ENCODE results near the gene PCSK5. TPM values are rescaled to one million over a fixed set of nuclear protein-coding genes. Genes with fewer than 3 reads are reported as not detected.

PCSK5 gene
- total and polyA plus RNA-seq, 2 donors (not counting 1 experiment from before 2014, with no cell fraction given) = 0.09 TPM; not detected in 1

GRCh38 chr9:75975071-75975470, 84.6 kb downstream of the PCSK5 start:
- peaks cover 3% of the 10 kb centered on the region for H3K27me3 Mint-ChIP-seq
- Histone ChIP-seq H3K4me3 (ENCODE audit: control extremely low read depth in 1 of 5, extremely low read depth in 1 of 5, insufficient read depth in 1 of 5, low read depth in 2 of 5, low read length in 4 of 5) (no peak overlapping the region), H3K4me2 (replicated peaks; ENCODE audit: low read depth, low read length, poor library complexity, severe bottlenecking) (no peak overlapping the region), H3K27me3 (replicated peaks in 1 of 4; ENCODE audit: control extremely low read depth in 1 of 4, control insufficient read depth in 3 of 4, insufficient read depth in 4 of 4, low read length in 3 of 4) (no peaks in the 10 kb centered on the region), H2AFZ (ENCODE audit: insufficient read depth, low read depth, low read length, poor library complexity, severe bottlenecking) (no peak overlapping the region), H4K20me1 (ENCODE audit: control insufficient read depth, insufficient read depth, low read length, poor library complexity, severe bottlenecking) (no peaks in the 10 kb centered on the region), H3K4me1 (ENCODE audit: control insufficient read depth in 2 of 2, insufficient read depth in 2 of 2, low read length in 2 of 2) (no peaks in the 10 kb centered on the region), H3K36me3 (replicated peaks in 1 of 2; ENCODE audit: control extremely low read depth in 1 of 2, control insufficient read depth in 1 of 2, extremely low read depth in 1 of 2, insufficient read depth in 2 of 2, low read length in 1 of 2) (no peaks in the 10 kb centered on the region), H3K9me3 (ENCODE audit: control extremely low read depth in 1 of 3, control insufficient read depth in 2 of 3, insufficient read depth in 1 of 3, low read length in 2 of 3) (peaks cover 0 to 9% (median 0%) of the 10 kb centered on the region in 3 donors), H3K9ac (ENCODE audit: low read length) (no peak overlapping the region), H3K27ac (ENCODE audit: low read length in 2 of 2) (no peak overlapping the region), H3K79me2 (ENCODE audit: control insufficient read depth, insufficient read depth, low read length) (no peaks in the 10 kb centered on the region)
- WGBS (ENCODE audit: insufficient coverage) = no CpG with 5 or more reads among the region's 2 CpGs
- CTCF ChIA-PET = no interaction called here
- H3K9me3 Mint-ChIP-seq (ENCODE audit: insufficient read depth) = no peaks in the 10 kb centered on the region
- H3K27ac Mint-ChIP-seq = no peak overlapping the region
- POLR2A ChIA-PET = no interaction called here
- H3K4me1 Mint-ChIP-seq = no peaks in the 10 kb centered on the region
- intact Hi-C loops (cut with micrococcal nuclease) = no loop called here
- no peak overlapping the region for H3K4me3 Mint-ChIP-seq
- TF ChIP-seq, protein P1, sequence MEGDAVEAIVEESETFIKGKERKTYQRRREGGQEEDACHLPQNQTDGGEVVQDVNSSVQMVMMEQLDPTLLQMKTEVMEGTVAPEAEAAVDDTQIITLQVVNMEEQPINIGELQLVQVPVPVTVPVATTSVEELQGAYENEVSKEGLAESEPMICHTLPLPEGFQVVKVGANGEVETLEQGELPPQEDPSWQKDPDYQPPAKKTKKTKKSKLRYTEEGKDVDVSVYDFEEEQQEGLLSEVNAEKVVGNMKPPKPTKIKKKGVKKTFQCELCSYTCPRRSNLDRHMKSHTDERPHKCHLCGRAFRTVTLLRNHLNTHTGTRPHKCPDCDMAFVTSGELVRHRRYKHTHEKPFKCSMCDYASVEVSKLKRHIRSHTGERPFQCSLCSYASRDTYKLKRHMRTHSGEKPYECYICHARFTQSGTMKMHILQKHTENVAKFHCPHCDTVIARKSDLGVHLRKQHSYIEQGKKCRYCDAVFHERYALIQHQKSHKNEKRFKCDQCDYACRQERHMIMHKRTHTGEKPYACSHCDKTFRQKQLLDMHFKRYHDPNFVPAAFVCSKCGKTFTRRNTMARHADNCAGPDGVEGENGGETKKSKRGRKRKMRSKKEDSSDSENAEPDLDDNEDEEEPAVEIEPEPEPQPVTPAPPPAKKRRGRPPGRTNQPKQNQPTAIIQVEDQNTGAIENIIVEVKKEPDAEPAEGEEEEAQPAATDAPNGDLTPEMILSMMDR (IDR thresholded peaks at IDR 0.05) = no peak
- TF ChIP-seq EZH2 (IDR thresholded peaks at IDR 0.05; ENCODE audit: borderline replicate concordance, insufficient read depth, low read depth, low read length, poor library complexity, severe bottlenecking) = no peak
- no peak for ATAC-seq (ENCODE audit: low read depth)
- DNase-seq = no peak

- peaks cover 0 to 5% (median 0%) of the 10 kb centered on the region in 3 donors for H3K9me3 ChIP-seq (ENCODE audit: control extremely low read depth in 1 of 3, control insufficient read depth in 2 of 3, insufficient read depth in 1 of 3, low read length in 2 of 3)
- no peak overlapping the region for H3K4me3 Mint-ChIP-seq
- POLR2A ChIA-PET = no interaction called here
- intact Hi-C loops (cut with micrococcal nuclease) = no loop called here
- no peaks in the 10 kb centered on the region for H3K4me1 ChIP-seq (ENCODE audit: control insufficient read depth in 2 of 2, insufficient read depth in 2 of 2, low read length in 2 of 2)
- H3K36me3 ChIP-seq (replicated peaks in 1 of 2; ENCODE audit: control extremely low read depth in 1 of 2, control insufficient read depth in 1 of 2, extremely low read depth in 1 of 2, insufficient read depth in 2 of 2, low read length in 1 of 2) = no peaks in the 10 kb centered on the region
- CTCF ChIA-PET = no interaction called here
- H2AFZ ChIP-seq (ENCODE audit: insufficient read depth, low read depth, low read length, poor library complexity, severe bottlenecking) = no peak overlapping the region
- no peak for ATAC-seq (ENCODE audit: low read depth)
- no peaks in the 10 kb centered on the region for H4K20me1 ChIP-seq (ENCODE audit: control insufficient read depth, insufficient read depth, low read length, poor library complexity, severe bottlenecking)
- no peak overlapping the region for H3K27ac Mint-ChIP-seq
- no peak overlapping the region for H3K9ac ChIP-seq (ENCODE audit: low read length)
- no peak overlapping the region for H3K4me2 ChIP-seq (replicated peaks; ENCODE audit: low read depth, low read length, poor library complexity, severe bottlenecking)
- no peak overlapping the region for H3K27ac ChIP-seq (ENCODE audit: low read length in 2 of 2)
- no peaks in the 10 kb centered on the region for H3K4me1 Mint-ChIP-seq
- no peak overlapping the region for H3K4me3 ChIP-seq (ENCODE audit: control extremely low read depth in 1 of 5, extremely low read depth in 1 of 5, insufficient read depth in 1 of 5, low read depth in 2 of 5, low read length in 4 of 5)
- no peaks in the 10 kb centered on the region for H3K9me3 Mint-ChIP-seq (ENCODE audit: insufficient read depth)
- DNase-seq = no peak
- H3K27me3 ChIP-seq (replicated peaks in 1 of 4; ENCODE audit: control extremely low read depth in 1 of 4, control insufficient read depth in 3 of 4, insufficient read depth in 4 of 4, low read length in 3 of 4) = no peaks in the 10 kb centered on the region
- H3K79me2 ChIP-seq (ENCODE audit: control insufficient read depth, insufficient read depth, low read length) = no peaks in the 10 kb centered on the region
- TF ChIP-seq, protein P1 (IDR thresholded peaks at IDR 0.05) = no peak
- peaks cover 3% of the 10 kb centered on the region for H3K27me3 Mint-ChIP-seq
Measured at GRCh38 chr9:75976549-75976948, 86.1 kb downstream of the PCSK5 start.
